Right lobe of liver (tissue), 6 donors: ENCODE measurements around the gene WDR88. TPM values are rescaled to one million over a fixed set of nuclear protein-coding genes. Genes with fewer than 3 reads are reported as not detected.

Experiments
- ATAC-seq, 4 donors: fragments of 200-7000 bp; cut with Tn5 transposase; one replicate each; pipeline ENCODE4 v1.9.1; 2020; ENCODE audit warnings: mild to moderate bottlenecking in 4 of 4, moderate library complexity in 4 of 4
- DNase-seq, 3 donors: peaks; one replicate each; pipeline ENCODE4 v3.0.0-alpha.2; 2020
- H3K27ac ChIP-seq, 3 donors: fragments of 200-600 bp; one replicate each; pipeline ENCODE4 v1.8.0; 2022
- H3K27me3 ChIP-seq, 2 donors: fragments of 200-600 bp; one replicate each; pipeline ENCODE4 v1.8.0; 2022
- H3K36me3 ChIP-seq, 4 donors: fragments of 200-600 bp; sonication (generic) in 1 of 4; one replicate each; pipeline versions ENCODE4 v1.5.1 to v1.8.0; 2017 to 2022; ENCODE audit warnings: control low read depth in 1 of 4
- H3K4me1 ChIP-seq, 4 donors: fragments of 200-600 bp; sonication (generic) in 1 of 4; one replicate each; pipeline versions ENCODE4 v1.5.1 to v1.8.0; 2017 to 2022; ENCODE audit warnings: control low read depth in 1 of 4
- H3K4me3 ChIP-seq, 3 donors: fragments of 200-600 bp; one replicate each; pipeline ENCODE4 v1.8.0; 2022
- H3K9me3 ChIP-seq, 4 donors: fragments of 200-600 bp; sonication (generic) in 1 of 4; one replicate each; pipeline versions ENCODE4 v1.5.1 to v1.8.0; 2017 to 2022; ENCODE audit warnings: control low read depth in 1 of 4
- CTCF ChIP-seq, 4 donors: fragments of 200-600 bp in 3 of 4; fragments of 450-650 bp in 1 of 4; IDR thresholded peaks; one replicate each; pipeline versions ENCODE4 v1.5.1 to v1.8.0; 2016 to 2022; ENCODE audit warnings: antibody characterized with exemption in 4 of 4, mild to moderate bottlenecking in 2 of 4
- POLR2A ChIP-seq: fragments of 450-650 bp; IDR thresholded peaks from one replicate; pipeline ENCODE4 v1.6.1; 2017; ENCODE audit warnings: antibody characterized with exemption, mild to moderate bottlenecking
- WGBS: methylation state at CpG from one replicate; pipeline ENCODE4 v1.1.6; 2018; ENCODE audit warnings: low coverage, low lambda C conversion rate; ENCODE audit not compliant: insufficient coverage; ENCODE audit errors: missing lambda C conversion rate; 5-methylcytosine and 5-hydroxymethylcytosine counted together
- intact Hi-C, 2 donors: fragments of 100-400 bp; cut with DNase I; formaldehyde crosslinking; loops; one replicate each; pipeline versions ENCODE4 v1.11.2 to v1.14.1; 2022
- total RNA-seq, 6 experiments: library from RNA; depleted of rRNA in 2 of 6; stranded (reverse); fragments of >200 nt in 2 of 6; fragmentation: NEBNext Ultra II Directional in 3 of 6; extraction: Animal tissue kit (Norgen Biotek cat#: 25700) in 3 of 6; gene quantifications; one replicate each; pipeline versions ENCODE4 v1.1.0 to v1.2.4, GENCODE V29; 2016 to 2023
- donor health status: DM: no; HTN: yes; CAD: no.
- donor health status: DM: no; HTN: no; CAD: no.
- donor health status: DM: no; HTN: no; CAD: no.
- donor health status: DM: no; HTN: yes; CAD: no.
- donor health status: DM: no; HTN: yes; CAD: no.

The WDR88 gene
- total RNA-seq, 6 experiments from 2014 or later, result not detected

- TF ChIP-seq CTCF (IDR thresholded peaks at IDR 0.05) (no peak), POLR2A (no peak)
- intact Hi-C loops, result no loop called here
- Histone ChIP-seq H3K27me3 (no peaks in the 10 kb centered on the region), H3K36me3 (no peaks in the 10 kb centered on the region), H3K27ac (no peak overlapping the region), H3K4me3 (no peak overlapping the region), H3K4me1 (no peaks in the 10 kb centered on the region), H3K9me3 (no peaks in the 10 kb centered on the region)
- DNase-seq (no peak), ATAC-seq (no peak)
- WGBS, result 89% methylated on average over 1 of the region's 1 CpG
Measured at GRCh38 chr19:33167438-33167837, 35.5 kb downstream of the WDR88 start.

- no peak for ATAC-seq
- intact Hi-C loops, result no loop called here
- no peaks in the 10 kb centered on the region for H3K9me3 ChIP-seq
- H3K27ac ChIP-seq, result no peak overlapping the region
- no peaks in the 10 kb centered on the region for H3K4me1 ChIP-seq
- H3K4me3 ChIP-seq, result no peak overlapping the region
- H3K27me3 ChIP-seq, result no peaks in the 10 kb centered on the region
- TF ChIP-seq CTCF (IDR thresholded peaks at IDR 0.05) (no peak), POLR2A (no peak)
- no peak for DNase-seq
- no peaks in the 10 kb centered on the region for H3K36me3 ChIP-seq
- 100% methylated on average over 1 of the region's 1 CpG for WGBS
Measured at GRCh38 chr19:33168528-33168927, 36.6 kb downstream of the WDR88 start.

- H3K27ac ChIP-seq, result no peak overlapping the region
- ATAC-seq (no peak), DNase-seq (no peak)
- WGBS, result no CpG with 5 or more reads among the region's 1 CpG
- no peaks in the 10 kb centered on the region for H3K9me3 ChIP-seq
- peaks cover 0 to 8% (median 0%) of the 10 kb centered on the region in 4 donors for H3K4me1 ChIP-seq
- no peak overlapping the region for H3K4me3 ChIP-seq
- H3K27me3 ChIP-seq, result no peaks in the 10 kb centered on the region
- TF ChIP-seq POLR2A, result no peak
- no peak for TF ChIP-seq CTCF (IDR thresholded peaks at IDR 0.05)
- intact Hi-C loops, result no loop called here
- no peaks in the 10 kb centered on the region for H3K36me3 ChIP-seq
Measured at GRCh38 chr19:33171222-33171795, 39.4 kb downstream of the WDR88 start.

GRCh38 chr19:33171916-33172359 is 40.0 kb downstream of the WDR88 start:
- 92% methylated on average over 6 of the region's 6 CpGs for WGBS
- no peak for ATAC-seq
- no peaks in the 10 kb centered on the region for H3K9me3 ChIP-seq
- H3K27ac ChIP-seq, result no peak overlapping the region
- no peak overlapping the region for H3K4me3 ChIP-seq
- H3K27me3 ChIP-seq, result no peaks in the 10 kb centered on the region
- intact Hi-C loops, result no loop called here
- H3K36me3 ChIP-seq, result no peaks in the 10 kb centered on the region
- peaks cover 0 to 8% (median 0%) of the 10 kb centered on the region in 4 donors for H3K4me1 ChIP-seq
- TF ChIP-seq CTCF (IDR thresholded peaks at IDR 0.05) (no peak), POLR2A (no peak)
- DNase-seq, result no peak
